Erythroblast (primary cell): ENCODE measurements around the gene PIERCE2.
"Not testable (repeated sequence)": the region's sequence is repeated elsewhere in the genome, so short reads cannot be mapped to it uniquely, and the experiment has no call there.

Source experiments
- GATA1 ChIP-seq: IDR thresholded peaks from 2 replicates; pipeline ENCODE4 v1.6.1; 2011; ENCODE audit warnings: low read depth, mild to moderate bottlenecking, control low read depth, low read length, moderate library complexity
- POLR2A ChIP-seq: IDR thresholded peaks from 2 replicates; pipeline ENCODE4 v1.6.1; 2011; ENCODE audit warnings: mild to moderate bottlenecking, low read length

- TF ChIP-seq POLR2A, GATA1: not testable (repeated sequence)
Measured at GRCh38 chr15:55446379-55447029, 38.2 kb downstream of the PIERCE2 start.
